Ishikawa (cell line): ENCODE results near the gene VPS11.

Experiments used
- CEBPB ChIP-seq: IDR thresholded peaks from 2 replicates; pipeline ENCODE4 v1.6.1; 2012
- CREB1 ChIP-seq: IDR thresholded peaks from 2 replicates; pipeline ENCODE4 v1.6.1; 2012; ENCODE audit warnings: low read depth
- EGR1 ChIP-seq: IDR thresholded peaks from 2 replicates; pipeline ENCODE4 v1.6.1; 2012
- EP300 ChIP-seq: IDR thresholded peaks from 2 replicates; pipeline ENCODE4 v1.6.1; 2012; ENCODE audit warnings: borderline replicate concordance
- FOXM1 ChIP-seq: IDR thresholded peaks from 2 replicates; pipeline ENCODE4 v1.6.1; 2012; ENCODE audit warnings: low read depth, borderline replicate concordance
- NFIC ChIP-seq: IDR thresholded peaks from 2 replicates; pipeline ENCODE4 v1.6.1; 2012
- RAD21 ChIP-seq: IDR thresholded peaks from 2 replicates; pipeline ENCODE4 v1.6.1; 2012; ENCODE audit warnings: low read depth
- REST ChIP-seq: IDR thresholded peaks from 2 replicates; pipeline ENCODE4 v1.6.1; 2012; ENCODE audit warnings: low read depth, mild to moderate bottlenecking
- TAF1 ChIP-seq: IDR thresholded peaks from 2 replicates; pipeline ENCODE4 v1.6.1; 2012; ENCODE audit warnings: low read depth, mild to moderate bottlenecking
- TCF12 ChIP-seq: IDR thresholded peaks from 2 replicates; pipeline ENCODE4 v1.6.1; 2012; ENCODE audit warnings: low read depth
- TEAD4 ChIP-seq: IDR thresholded peaks from 2 replicates; pipeline ENCODE4 v1.6.1; 2012
- USF1 ChIP-seq: IDR thresholded peaks from 2 replicates; pipeline ENCODE4 v1.6.1; 2012
- YY1 ChIP-seq: IDR thresholded peaks from 2 replicates; pipeline ENCODE4 v1.6.1; 2012; ENCODE audit warnings: low read depth
- ZBTB7A ChIP-seq: IDR thresholded peaks from 2 replicates; pipeline ENCODE4 v1.6.1; 2012; ENCODE audit warnings: low read depth
- TF ChIP-seq, protein P1 (sequence below): IDR thresholded peaks from 2 replicates; pipeline ENCODE4 v1.6.1; 2012

Gene VPS11

DNA sequence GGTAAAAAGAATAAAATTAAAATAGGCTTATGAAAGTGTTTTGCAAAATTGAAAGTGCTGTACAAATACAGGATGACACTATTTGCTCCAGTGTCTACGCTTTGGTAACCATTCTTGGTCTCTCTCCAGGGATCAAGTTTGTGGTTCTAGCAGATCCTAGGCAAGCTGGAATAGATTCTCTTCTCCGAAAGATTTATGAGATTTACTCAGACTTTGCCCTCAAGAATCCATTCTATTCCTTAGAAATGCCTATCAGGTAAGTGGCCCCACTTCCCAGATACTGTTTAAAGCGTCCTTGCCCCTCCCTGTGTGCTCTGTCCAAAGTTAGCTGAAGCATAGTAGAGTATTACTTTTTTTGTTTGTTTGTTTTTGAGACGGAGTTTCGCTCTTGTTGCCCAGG, 46.0 kb upstream of the VPS11 start:
- TF ChIP-seq CREB1: no peak
- no peak for TF ChIP-seq TCF12
- no peak for TF ChIP-seq EP300
- TF ChIP-seq, protein P1, sequence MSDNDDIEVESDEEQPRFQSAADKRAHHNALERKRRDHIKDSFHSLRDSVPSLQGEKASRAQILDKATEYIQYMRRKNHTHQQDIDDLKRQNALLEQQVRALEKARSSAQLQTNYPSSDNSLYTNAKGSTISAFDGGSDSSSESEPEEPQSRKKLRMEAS: no peak
- no peak for TF ChIP-seq TEAD4
- TF ChIP-seq EGR1: no peak
- no peak for TF ChIP-seq YY1
- TF ChIP-seq RAD21: no peak
- no peak for TF ChIP-seq FOXM1
- no peak for TF ChIP-seq NFIC
- no peak for TF ChIP-seq CEBPB
- TF ChIP-seq REST: no peak
- TF ChIP-seq ZBTB7A: no peak
- TF ChIP-seq TAF1: no peak
- no peak for TF ChIP-seq USF1

DNA sequence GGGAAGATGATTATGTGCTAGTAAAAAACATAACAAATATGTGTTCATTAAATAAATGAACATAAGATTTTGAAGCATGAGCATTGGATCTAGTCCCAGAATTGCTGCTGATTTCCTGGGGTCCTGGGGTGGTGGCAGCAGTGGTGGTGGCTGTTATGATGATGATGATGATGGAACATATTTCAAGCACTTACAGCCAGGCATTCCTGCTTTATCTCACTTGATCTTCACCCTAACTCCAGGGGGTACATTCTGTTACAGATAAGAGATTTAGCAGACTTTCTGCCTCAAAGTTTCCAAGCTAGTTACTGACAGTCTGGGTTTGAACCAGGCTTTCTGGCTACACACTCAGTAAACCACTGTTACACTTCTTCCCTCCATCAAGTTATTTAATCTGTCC, 43.9 kb upstream of the VPS11 start:
- TF ChIP-seq RAD21: no peak
- TF ChIP-seq TAF1: no peak
- TF ChIP-seq EGR1: no peak
- no peak for TF ChIP-seq TCF12
- TF ChIP-seq, protein P1: no peak
- TF ChIP-seq USF1: no peak
- TF ChIP-seq FOXM1: no peak
- no peak for TF ChIP-seq REST
- no peak for TF ChIP-seq CEBPB
- TF ChIP-seq YY1: no peak
- TF ChIP-seq CREB1: no peak
- TF ChIP-seq TEAD4: no peak
- TF ChIP-seq NFIC: no peak
- TF ChIP-seq EP300: no peak
- no peak for TF ChIP-seq ZBTB7A

- TF ChIP-seq NFIC (no peak), CEBPB (no peak), YY1 (no peak), TEAD4 (no peak), USF1 (no peak), EP300 (no peak), TCF12 (no peak)
- TF ChIP-seq, protein P1: no peak
Measured at GRCh38 chr11:119024430-119025098, 43.1 kb upstream of the VPS11 start.

DNA sequence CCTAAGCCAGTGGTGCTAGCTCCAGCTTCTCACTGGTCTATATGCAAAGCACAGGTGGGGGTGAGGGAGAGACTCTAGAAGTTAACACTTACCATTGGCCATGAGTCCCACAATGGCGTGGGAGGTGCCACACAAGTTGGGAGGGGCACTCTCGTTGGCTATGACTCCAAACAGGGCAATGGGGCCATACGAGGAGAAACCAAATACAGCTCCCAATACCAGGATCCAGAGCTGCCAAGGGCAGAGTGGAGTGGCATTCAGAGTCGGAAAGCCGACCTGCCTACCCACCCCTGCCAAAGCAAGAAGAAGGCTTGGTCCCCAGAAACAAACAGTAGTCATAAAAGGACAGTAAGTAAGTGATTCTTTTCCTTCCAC, 42.5 kb upstream of the VPS11 start:
- TF ChIP-seq ZBTB7A (no peak), NFIC (no peak), TAF1 (no peak), USF1 (no peak), TEAD4 (no peak), CEBPB (no peak), YY1 (no peak), EGR1 (no peak), RAD21 (no peak), TCF12 (no peak), REST (no peak), FOXM1 (no peak), EP300 (no peak), CREB1 (no peak)
- TF ChIP-seq, protein P1: no peak
